AG04449 (cell line): ENCODE data around the gene TMEM39B.
"Not testable (repeated sequence)": the region's sequence is repeated elsewhere in the genome, so short reads cannot be mapped to it uniquely, and the experiment has no call there.

Experiments used
- CTCF ChIA-PET: fragments of 350-600 bp; formaldehyde crosslinking; extraction: SDS; loops from one replicate; lab custom pipeline; 2021; ENCODE audit warnings: antibody characterized with exemption; lab: Yijun Ruan, JAX
- POLR2A ChIA-PET: fragments of 400-600, 350-600 bp; formaldehyde crosslinking; extraction: SDS; loops from one replicate; lab custom pipeline; 2020; ENCODE audit warnings: antibody characterized with exemption, inconsistent platforms; lab: Yijun Ruan, JAX
- DNase-seq: peaks from one replicate; pipeline ENCODE4 v3.0.0-alpha.2; 2010; ENCODE audit warnings: low read depth, low spot score
- H3K4me3 ChIP-seq: 2 replicates; pipeline ENCODE4 v1.5.1; 2011; ENCODE audit warnings: low read depth, mild to moderate bottlenecking, control low read depth, low read length
- TF ChIP-seq, protein P1 (sequence below): IDR thresholded peaks from one replicate; pipeline ENCODE4 v1.5.1; 2011; ENCODE audit warnings: mild to moderate bottlenecking, moderate library complexity, low read length, control low read depth, inconsistent platforms; ENCODE audit not compliant: insufficient read depth; ENCODE audit errors: missing control alignments

The TMEM39B gene

GRCh38 chr1:32122151-32122550 is 49.4 kb downstream of the TMEM39B start:
- no peak overlapping the region for H3K4me3 ChIP-seq
- CTCF ChIA-PET, result interaction anchor here (0.7 to 5.8 kb wide), 2 partner anchors 12 to 1276 kb away, joined by 3 to 67 read pairs; partner anchors contain the start of gene KPNA6
- DNase-seq, result no peak
- POLR2A ChIA-PET, result no interaction called here
- TF ChIP-seq, protein P1, sequence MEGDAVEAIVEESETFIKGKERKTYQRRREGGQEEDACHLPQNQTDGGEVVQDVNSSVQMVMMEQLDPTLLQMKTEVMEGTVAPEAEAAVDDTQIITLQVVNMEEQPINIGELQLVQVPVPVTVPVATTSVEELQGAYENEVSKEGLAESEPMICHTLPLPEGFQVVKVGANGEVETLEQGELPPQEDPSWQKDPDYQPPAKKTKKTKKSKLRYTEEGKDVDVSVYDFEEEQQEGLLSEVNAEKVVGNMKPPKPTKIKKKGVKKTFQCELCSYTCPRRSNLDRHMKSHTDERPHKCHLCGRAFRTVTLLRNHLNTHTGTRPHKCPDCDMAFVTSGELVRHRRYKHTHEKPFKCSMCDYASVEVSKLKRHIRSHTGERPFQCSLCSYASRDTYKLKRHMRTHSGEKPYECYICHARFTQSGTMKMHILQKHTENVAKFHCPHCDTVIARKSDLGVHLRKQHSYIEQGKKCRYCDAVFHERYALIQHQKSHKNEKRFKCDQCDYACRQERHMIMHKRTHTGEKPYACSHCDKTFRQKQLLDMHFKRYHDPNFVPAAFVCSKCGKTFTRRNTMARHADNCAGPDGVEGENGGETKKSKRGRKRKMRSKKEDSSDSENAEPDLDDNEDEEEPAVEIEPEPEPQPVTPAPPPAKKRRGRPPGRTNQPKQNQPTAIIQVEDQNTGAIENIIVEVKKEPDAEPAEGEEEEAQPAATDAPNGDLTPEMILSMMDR, result no peak

DNA sequence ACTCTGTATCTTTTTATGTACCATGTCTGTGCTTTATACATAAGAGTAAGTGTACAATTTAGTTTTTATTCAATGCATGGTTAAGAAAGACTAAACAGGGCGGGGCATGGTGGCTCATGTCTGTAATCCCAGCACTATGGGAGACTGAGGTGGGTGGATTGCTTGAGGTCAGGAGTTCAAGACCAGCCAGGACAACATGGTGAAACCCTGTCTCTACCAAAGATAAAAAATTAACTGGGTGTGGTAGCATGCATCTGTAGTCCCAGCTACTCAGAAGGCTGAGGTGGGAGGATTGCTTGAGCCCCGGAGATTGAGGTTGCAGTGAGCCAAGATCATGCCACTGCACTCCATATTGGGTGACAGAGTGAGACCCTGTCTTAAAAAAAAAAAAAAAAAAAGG is 50.6 kb downstream of the TMEM39B start:
- CTCF ChIA-PET, DNase-seq, H3K4me3 ChIP-seq, POLR2A ChIA-PET: not testable (repeated sequence)

DNA sequence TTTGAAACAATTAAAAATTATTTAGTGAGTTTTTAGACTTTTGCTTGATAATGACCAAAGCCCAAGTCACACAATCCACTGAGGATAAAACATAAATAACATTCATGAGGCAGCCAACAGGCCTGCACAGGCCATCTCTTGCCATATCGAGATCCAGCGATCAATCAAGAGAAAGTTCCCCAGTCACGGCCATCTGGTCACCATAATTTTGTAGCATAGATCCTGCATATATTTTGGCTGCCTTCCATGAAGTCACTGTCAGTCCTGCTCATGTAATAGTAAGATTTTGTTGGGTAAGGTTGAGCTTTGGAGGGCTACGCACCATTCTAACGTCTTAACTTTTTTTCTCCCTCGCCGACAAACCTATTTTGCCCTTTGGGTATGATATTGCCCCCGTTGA is 52.6 kb downstream of the TMEM39B start:
- ChIA-PET POLR2A (no interaction called here), CTCF (interaction anchor here (1.5 kb wide), 1 partner anchor 9 kb away, joined by 6 read pairs; no protein-coding TSS in a partner anchor)
- no peak overlapping the region for H3K4me3 ChIP-seq
- no peak for DNase-seq
- TF ChIP-seq, protein P1, result no peak

DNA sequence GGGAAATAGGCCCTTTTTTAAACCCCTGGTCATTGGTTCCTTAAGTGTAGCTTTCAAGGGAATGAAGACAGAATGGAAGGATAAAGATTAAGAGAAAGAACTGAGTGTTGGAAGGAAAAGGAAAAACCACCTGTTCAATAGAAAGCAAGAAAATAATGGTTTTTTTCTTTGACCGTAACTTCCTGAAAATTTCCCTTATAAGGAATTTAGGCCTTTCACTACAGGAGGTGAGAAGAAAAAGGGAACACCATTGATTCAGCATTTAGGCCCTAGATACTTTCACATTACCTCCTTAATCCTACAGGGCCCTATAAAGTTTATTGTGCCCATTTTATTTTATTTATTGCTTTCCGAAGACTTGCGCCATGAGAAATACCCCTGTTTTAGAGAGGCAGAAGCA is 54.0 kb downstream of the TMEM39B start:
- CTCF ChIA-PET, result no interaction called here
- no peak for DNase-seq
- POLR2A ChIA-PET, result no interaction called here
- TF ChIP-seq, protein P1, result no peak
- no peak overlapping the region for H3K4me3 ChIP-seq

DNA sequence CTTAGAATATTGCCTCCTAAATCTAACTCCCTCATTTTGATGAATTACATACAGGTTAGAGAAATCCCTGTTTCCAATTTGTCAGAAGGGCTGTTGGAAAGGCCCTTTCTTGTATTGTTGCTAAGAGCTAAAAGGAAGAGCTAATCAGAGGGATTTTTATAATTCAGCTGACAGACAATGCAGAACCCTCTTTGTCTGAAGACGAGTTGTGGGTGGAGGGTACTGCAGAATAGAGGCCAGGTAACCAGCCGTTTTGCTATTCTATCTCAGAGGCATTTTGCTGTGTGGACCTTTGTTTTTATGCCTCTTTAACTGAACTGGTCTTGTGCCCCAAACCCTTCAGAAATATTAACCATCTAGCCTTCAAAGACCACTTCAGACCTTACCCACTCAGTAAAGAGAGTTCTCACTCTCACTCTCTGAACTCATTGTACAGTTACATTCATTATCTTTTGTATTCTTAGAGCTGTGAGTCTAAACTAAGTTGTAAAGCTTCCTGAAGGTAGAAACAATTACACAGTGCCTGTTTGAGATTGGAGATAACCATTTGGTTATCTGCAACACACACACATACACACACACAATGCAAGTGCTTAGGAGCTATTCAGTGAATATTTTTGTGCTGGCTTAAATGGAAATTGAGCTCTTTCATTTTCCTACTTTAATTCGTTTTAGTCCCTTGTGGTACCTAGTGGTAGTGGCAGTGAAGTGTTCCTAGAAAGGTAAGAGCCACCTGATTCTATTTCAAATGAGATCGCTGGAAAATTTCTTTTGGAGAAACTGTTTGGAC is 54.9 kb downstream of the TMEM39B start:
- POLR2A ChIA-PET, result interaction anchor here (1.2 kb wide), 1 partner anchor 73 kb away, joined by 4 read pairs; the partner anchor contains the start of gene CCDC28B
- no peak overlapping the region for H3K4me3 ChIP-seq
- TF ChIP-seq, protein P1, result no peak
- DNase-seq, result no peak
- CTCF ChIA-PET, result interaction anchor here (1.0 to 1.6 kb wide), 3 partner anchors 15 to 19 kb away, joined by 3 to 9 read pairs (median 5); partner anchors contain the start of gene KPNA6

DNA sequence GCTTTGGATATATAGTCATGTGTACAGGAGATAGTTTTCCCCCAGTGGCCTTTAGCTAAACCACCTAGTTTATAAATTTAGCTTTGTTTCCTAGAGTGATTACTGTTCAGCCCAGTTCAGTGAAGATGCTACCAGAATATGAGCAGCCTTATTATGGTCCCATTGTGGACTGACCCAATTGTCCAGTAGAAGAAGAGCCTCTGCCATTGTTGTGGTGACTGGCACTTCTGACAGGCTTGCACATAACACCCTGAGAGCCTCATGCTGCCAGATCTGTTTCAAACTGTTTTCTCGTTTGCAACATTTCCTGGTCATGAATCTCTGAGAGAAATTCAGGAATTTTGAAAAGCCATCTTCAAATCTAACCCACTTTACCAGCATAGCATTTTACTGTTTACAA is 55.7 kb downstream of the TMEM39B start:
- ChIA-PET POLR2A (interaction anchor here (1.2 kb wide), 1 partner anchor 72 kb away, joined by 4 read pairs; the partner anchor contains the start of gene CCDC28B), CTCF (interaction anchor here (1.0 to 1.6 kb wide), 3 partner anchors 16 to 20 kb away, joined by 3 to 9 read pairs (median 5); partner anchors contain the start of gene KPNA6)
- DNase-seq, result no peak
- TF ChIP-seq, protein P1, result no peak
- no peak overlapping the region for H3K4me3 ChIP-seq
